Measurements from ENCODE around the gene USP32. TPM values are rescaled to one million over a fixed set of nuclear protein-coding genes. Genes with fewer than 3 reads are reported as not detected.

The USP32 gene
- total RNA-seq, 1 experiment from 2014 or later, result 73.5 TPM

DNA sequence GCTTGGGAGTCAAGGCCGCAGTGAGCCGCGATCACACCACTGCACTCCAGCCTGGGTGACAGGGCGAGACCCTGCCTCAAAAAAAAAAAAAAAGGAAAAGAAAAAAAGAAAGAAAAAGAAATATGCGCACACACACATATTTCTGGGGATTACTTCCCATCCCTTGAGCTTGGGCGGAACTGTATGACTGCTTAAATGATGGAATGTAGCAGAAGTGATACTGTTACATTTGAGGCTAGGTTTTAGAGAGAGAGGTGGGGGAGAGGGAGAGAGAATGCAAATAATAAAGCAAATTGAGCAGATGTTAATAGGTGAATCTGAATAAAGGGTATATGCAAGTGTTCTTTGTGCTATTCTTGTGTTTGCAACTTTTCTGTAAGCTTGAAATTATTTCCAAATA lies 12.0 kb upstream of the USP32 start:
- H4K8ac ChIP-seq (replicated peaks; ENCODE audit: insufficient read length, low read depth, low read length), result no peak overlapping the region
- no peak overlapping the region for H4K91ac ChIP-seq (ENCODE audit: insufficient read length, low read depth, low read length)
- no peak for TF ChIP-seq CTCF (conservative IDR thresholded peaks at IDR 0.05)
- H2AFZ ChIP-seq (ENCODE audit: low read length), result no peak overlapping the region
- H3K27me3 ChIP-seq (ENCODE audit: insufficient read depth, low read length), result no peaks in the 10 kb centered on the region
- no peaks in the 10 kb centered on the region for H3K9me3 ChIP-seq (ENCODE audit: control insufficient read depth, low read depth, low read length)
- H2BK20ac ChIP-seq (ENCODE audit: low read depth, low read length, poor library complexity, severe bottlenecking), result no peak overlapping the region
- no peak overlapping the region for H3K14ac ChIP-seq (ENCODE audit: insufficient read depth, low read length)
- no peak overlapping the region for H3T11ph ChIP-seq (ENCODE audit: low read length)
- Mint-ChIP-seq H3K36me3 (ENCODE audit: insufficient read depth in 1 of 3, low read depth in 3 of 3) (no peaks in the 10 kb centered on the region), H3K4me1 (peaks cover 4 to 8% of the 10 kb centered on the region in 2 experiments; a peak in 3 of 4 replicates), H3K9me3 (peaks cover 0 to 7% of the 10 kb centered on the region in 2 experiments; a peak in 2 of 5 replicates), H3K27ac (no peak overlapping the region), H3K27me3 (ENCODE audit: low read depth) (no peaks in the 10 kb centered on the region), H3K4me3 (no peak overlapping the region)
- H3K27ac ChIP-seq (ENCODE audit: insufficient read length, low read depth, low read length), result no peak overlapping the region
- no peak overlapping the region for H3K4me2 ChIP-seq (ENCODE audit: insufficient read depth, insufficient read length, low read length)
- H3K23ac ChIP-seq (ENCODE audit: insufficient read length, low read depth, low read length), result no peak overlapping the region
- DNase-seq, result no peak
- no peak overlapping the region for H2BK15ac ChIP-seq (ENCODE audit: low read depth, low read length)
- H3K18ac ChIP-seq (ENCODE audit: insufficient read length, low read depth, low read length), result no peak overlapping the region
- H3K9ac ChIP-seq (ENCODE audit: extremely low read depth, insufficient read length, low read length), result no peak overlapping the region
- H2AK5ac ChIP-seq (ENCODE audit: insufficient read length, low read length), result no peak overlapping the region
- H2BK120ac ChIP-seq (ENCODE audit: low read depth, low read length, poor library complexity, severe bottlenecking), result no peak overlapping the region
- no peaks in the 10 kb centered on the region for H4K20me1 ChIP-seq (ENCODE audit: control insufficient read depth, insufficient read depth, insufficient read length)
- no peak overlapping the region for H2BK5ac ChIP-seq (ENCODE audit: insufficient read length, low read length)
- H3K79me2 ChIP-seq (ENCODE audit: insufficient read depth, low read length), result no peaks in the 10 kb centered on the region
- H2BK12ac ChIP-seq (ENCODE audit: insufficient read length, low read depth, low read length), result no peak overlapping the region
- H3K56ac ChIP-seq (ENCODE audit: insufficient read length, low read depth, low read length), result no peak overlapping the region
- no peaks in the 10 kb centered on the region for H3K23me2 ChIP-seq (ENCODE audit: insufficient read length, low read depth, low read length, poor library complexity, severe bottlenecking)
- no peaks in the 10 kb centered on the region for H3K79me1 ChIP-seq (ENCODE audit: insufficient read depth, low read depth, low read length, poor library complexity, severe bottlenecking)
- H4K5ac ChIP-seq (ENCODE audit: insufficient read length, low read depth, low read length), result no peak overlapping the region
- H3K4ac ChIP-seq (ENCODE audit: low read depth, low read length), result no peak overlapping the region
- no CpG with 5 or more reads among the region's 6 CpGs for WGBS (ENCODE audit: extremely low coverage, insufficient read length, low lambda C conversion rate)
- no peaks in the 10 kb centered on the region for H3K4me1 ChIP-seq (ENCODE audit: insufficient read depth, low read length)
